ENCODE data around the gene TMEM184B.
A peak's percentile ranks its signal among the peaks of the same experiment; 100 is the strongest.

The TMEM184B gene

GRCh38 chr22:38305471-38306448 lies 33.0 kb upstream of the TMEM184B start:
- no peak for DNase-seq

GRCh38 chr22:38304526-38304925 lies 31.7 kb upstream of the TMEM184B start:
- DNase-seq: no peak

GRCh38 chr22:38303974-38304373 lies 31.2 kb upstream of the TMEM184B start:
- no peak for DNase-seq

- DNase-seq: no peak
Observed at GRCh38 chr22:38302906-38303305, 30.1 kb upstream of the TMEM184B start.

- DNase-seq: no peak
Observed at GRCh38 chr22:38300946-38301345, 28.1 kb upstream of the TMEM184B start.

- no peak for DNase-seq
Observed at GRCh38 chr22:38300197-38300945, 27.6 kb upstream of the TMEM184B start.

- DNase-seq: no peak
Observed at GRCh38 chr22:38299770-38300102, 26.9 kb upstream of the TMEM184B start.

- peak in 1 of 4 experiments; percentile 15 for DNase-seq
Observed at GRCh38 chr22:38298312-38299005, 25.6 kb upstream of the TMEM184B start.

- DNase-seq: no peak
Observed at GRCh38 chr22:38296372-38296771, 23.6 kb upstream of the TMEM184B start.

GRCh38 chr22:38295863-38296262 lies 23.1 kb upstream of the TMEM184B start:
- DNase-seq: no peak

GRCh38 chr22:38295339-38295738 lies 22.5 kb upstream of the TMEM184B start:
- DNase-seq: no peak

- no peak for DNase-seq
Observed at GRCh38 chr22:38294193-38294592, 21.4 kb upstream of the TMEM184B start.

- DNase-seq: no peak
Observed at GRCh38 chr22:38292694-38293093, 19.9 kb upstream of the TMEM184B start.

GRCh38 chr22:38291201-38291777 lies 18.5 kb upstream of the TMEM184B start:
- no peak for DNase-seq

- no peak for DNase-seq
Observed at GRCh38 chr22:38290347-38290746, 17.5 kb upstream of the TMEM184B start.

- DNase-seq: no peak
Observed at GRCh38 chr22:38289583-38290082, 16.8 kb upstream of the TMEM184B start.

GRCh38 chr22:38286915-38287669 lies 14.3 kb upstream of the TMEM184B start:
- no peak for DNase-seq

- DNase-seq: no peak
Observed at GRCh38 chr22:38285018-38285417, 12.2 kb upstream of the TMEM184B start.

- no peak for DNase-seq
Observed at GRCh38 chr22:38284042-38284402, 11.2 kb upstream of the TMEM184B start.

- DNase-seq: no peak
Observed at GRCh38 chr22:38282397-38282796, 9.6 kb upstream of the TMEM184B start.

- DNase-seq: no peak
Observed at GRCh38 chr22:38276166-38276565, 3.4 kb upstream of the TMEM184B start.
